Ectodermal cell (in vitro differentiated cells): ENCODE data around the gene TTC39A.

Experiments used
- H3K27ac ChIP-seq: 2 replicates; pipeline ENCODE4 v1.7.0; 2013; ENCODE audit warnings: mild to moderate bottlenecking, low read depth, low read length; ENCODE audit not compliant: insufficient read depth, poor library complexity, severe bottlenecking
- H3K27me3 ChIP-seq: 2 replicates; pipeline ENCODE4 v1.7.0; 2013; ENCODE audit warnings: mild to moderate bottlenecking, low read length; ENCODE audit not compliant: insufficient read depth, control insufficient read depth, poor library complexity, severe bottlenecking
- H3K36me3 ChIP-seq: one replicate; pipeline ENCODE4 v1.7.0; 2013; ENCODE audit warnings: low read length; ENCODE audit not compliant: control insufficient read depth, insufficient read depth
- H3K4me1 ChIP-seq: one replicate; pipeline ENCODE4 v1.7.0; 2013; ENCODE audit warnings: low read length; ENCODE audit not compliant: control insufficient read depth, insufficient read depth
- H3K4me3 ChIP-seq: 2 replicates; pipeline ENCODE4 v1.7.0; 2013; ENCODE audit warnings: low read depth, low read length, control low read depth; ENCODE audit not compliant: insufficient read depth
- H3K9me3 ChIP-seq: 2 replicates; pipeline ENCODE4 v1.7.0; 2013; ENCODE audit warnings: mild to moderate bottlenecking, low read length, moderate library complexity; ENCODE audit not compliant: control insufficient read depth
- WGBS, 2 experiments: methylation state at CpG; one replicate each; pipeline ENCODE4 v1.1.7; 2013; ENCODE audit warnings: missing lambda C conversion rate in 2 of 2; 5-methylcytosine and 5-hydroxymethylcytosine counted together

The TTC39A gene

GRCh38 chr1:51316846-51317120 is 13.6 kb downstream of the TTC39A start:
- H3K9me3 ChIP-seq: no peaks in the 10 kb centered on the region
- no peak overlapping the region for H3K4me3 ChIP-seq
- no peaks in the 10 kb centered on the region for H3K27me3 ChIP-seq
- peaks cover 3% of the 10 kb centered on the region for H3K4me1 ChIP-seq
- WGBS, 2 experiments: 86 to 90% methylated on average over 4 of the region's 4 CpGs
- H3K27ac ChIP-seq: no peak overlapping the region
- no peaks in the 10 kb centered on the region for H3K36me3 ChIP-seq

GRCh38 chr1:51316113-51316845 is 14.1 kb downstream of the TTC39A start:
- Histone ChIP-seq H3K9me3 (no peaks in the 10 kb centered on the region), H3K27ac (no peak overlapping the region), H3K36me3 (no peaks in the 10 kb centered on the region), H3K27me3 (no peaks in the 10 kb centered on the region), H3K4me1 (peaks cover 3% of the 10 kb centered on the region), H3K4me3 (no peak overlapping the region)
- 90 to 92% methylated on average over 9 of the region's 9 CpGs for WGBS, 2 experiments

- peaks cover 3% of the 10 kb centered on the region for H3K4me1 ChIP-seq
- H3K36me3 ChIP-seq: no peaks in the 10 kb centered on the region
- H3K27me3 ChIP-seq: no peaks in the 10 kb centered on the region
- H3K27ac ChIP-seq: no peak overlapping the region
- H3K4me3 ChIP-seq: no peak overlapping the region
- H3K9me3 ChIP-seq: no peaks in the 10 kb centered on the region
- WGBS, 2 experiments: 87 to 91% methylated on average over 3 of the region's 3 CpGs
Measured at GRCh38 chr1:51314974-51315373, 15.4 kb downstream of the TTC39A start.

- Histone ChIP-seq H3K36me3 (no peaks in the 10 kb centered on the region), H3K4me1 (peaks cover 3% of the 10 kb centered on the region), H3K9me3 (no peaks in the 10 kb centered on the region), H3K27me3 (no peaks in the 10 kb centered on the region), H3K4me3 (no peak overlapping the region), H3K27ac (no peak overlapping the region)
- 89 to 90% methylated on average over 12 of the region's 12 CpGs for WGBS, 2 experiments
Measured at GRCh38 chr1:51313961-51314777, 16.2 kb downstream of the TTC39A start.

- H3K4me1 ChIP-seq: peaks cover 3% of the 10 kb centered on the region
- no peaks in the 10 kb centered on the region for H3K27me3 ChIP-seq
- no peaks in the 10 kb centered on the region for H3K36me3 ChIP-seq
- no peak overlapping the region for H3K4me3 ChIP-seq
- 88% methylated on average over 5 of the region's 5 CpGs for WGBS, 2 experiments
- no peak overlapping the region for H3K27ac ChIP-seq
- H3K9me3 ChIP-seq: no peaks in the 10 kb centered on the region
Measured at GRCh38 chr1:51313268-51313852, 17.0 kb downstream of the TTC39A start.

- Histone ChIP-seq H3K27ac (no peak overlapping the region), H3K4me1 (peaks cover 2% of the 10 kb centered on the region), H3K27me3 (no peaks in the 10 kb centered on the region), H3K36me3 (no peaks in the 10 kb centered on the region), H3K4me3 (no peak overlapping the region), H3K9me3 (no peaks in the 10 kb centered on the region)
- WGBS, 2 experiments: 91 to 94% methylated on average over 4 of the region's 4 CpGs
Measured at GRCh38 chr1:51312718-51313117, 17.6 kb downstream of the TTC39A start.

- Histone ChIP-seq H3K4me1 (no peaks in the 10 kb centered on the region), H3K4me3 (no peak overlapping the region)
- WGBS, 2 experiments: 88 to 90% methylated on average over 5 of the region's 5 CpGs
Measured at GRCh38 chr1:51311826-51312225, 18.5 kb downstream of the TTC39A start.

GRCh38 chr1:51310871-51311613 is 19.3 kb downstream of the TTC39A start:
- Histone ChIP-seq H3K27ac (no peak overlapping the region), H3K4me1 (no peaks in the 10 kb centered on the region), H3K9me3 (no peaks in the 10 kb centered on the region), H3K4me3 (no peak overlapping the region), H3K36me3 (no peaks in the 10 kb centered on the region), H3K27me3 (no peaks in the 10 kb centered on the region)
- 88 to 90% methylated on average over 15 of the region's 15 CpGs for WGBS, 2 experiments

More at GRCh38 chr1:51311826-51312225, 18.5 kb downstream of the TTC39A start:
- no peaks in the 10 kb centered on the region for H3K9me3 ChIP-seq
- H3K27ac ChIP-seq: no peak overlapping the region
- no peaks in the 10 kb centered on the region for H3K36me3 ChIP-seq
- no peaks in the 10 kb centered on the region for H3K27me3 ChIP-seq

- no peaks in the 10 kb centered on the region for H3K36me3 ChIP-seq
- no peaks in the 10 kb centered on the region for H3K9me3 ChIP-seq
- H3K4me1 ChIP-seq: no peaks in the 10 kb centered on the region
- no peak overlapping the region for H3K27ac ChIP-seq
- WGBS, 2 experiments: 83 to 84% methylated on average over 7 to 8 of the region's 8 CpGs
- no peak overlapping the region for H3K4me3 ChIP-seq
- no peaks in the 10 kb centered on the region for H3K27me3 ChIP-seq
Measured at GRCh38 chr1:51309291-51309690, 21.1 kb downstream of the TTC39A start.

GRCh38 chr1:51308636-51309035 is 21.7 kb downstream of the TTC39A start:
- H3K4me1 ChIP-seq: no peaks in the 10 kb centered on the region
- WGBS, 2 experiments: 91 to 94% methylated on average over 6 of the region's 6 CpGs
- no peaks in the 10 kb centered on the region for H3K9me3 ChIP-seq
- no peak overlapping the region for H3K4me3 ChIP-seq
- H3K27me3 ChIP-seq: no peaks in the 10 kb centered on the region
- no peak overlapping the region for H3K27ac ChIP-seq
- H3K36me3 ChIP-seq: no peaks in the 10 kb centered on the region
